SH-SY5Y (cell line): Measurements from ENCODE around the gene ZNF385C.

Experiments used
- GATA2 ChIP-seq: IDR thresholded peaks from 2 replicates; pipeline ENCODE4 v1.6.1; 2011; ENCODE audit warnings: mild to moderate bottlenecking, low read depth, low read length
- GATA3 ChIP-seq: IDR thresholded peaks from 2 replicates; pipeline ENCODE4 v1.6.1; 2011; ENCODE audit warnings: low read depth, mild to moderate bottlenecking, low read length, moderate library complexity

The ZNF385C gene

DNA sequence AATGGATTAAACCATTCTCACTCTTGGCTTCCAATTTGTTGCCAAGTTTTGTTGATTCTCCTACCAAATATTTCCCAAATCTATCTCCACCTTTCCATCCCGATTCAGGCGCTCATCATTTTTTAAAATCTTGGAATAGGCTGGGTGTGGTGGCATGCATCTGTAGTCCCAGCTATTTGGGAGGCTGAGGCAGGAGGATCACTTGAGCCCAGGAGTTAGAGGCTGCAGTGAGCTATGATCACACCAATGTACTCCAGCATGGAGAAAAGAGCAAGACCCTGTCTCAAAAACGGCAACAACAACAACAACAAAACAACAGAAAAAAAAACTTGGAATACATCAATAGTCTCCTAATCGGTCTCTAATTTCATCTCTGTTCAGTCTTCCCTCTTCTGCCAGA, 79.3 kb downstream of the ZNF385C start:
- no peak for TF ChIP-seq GATA2
- TF ChIP-seq GATA3 = no peak

DNA sequence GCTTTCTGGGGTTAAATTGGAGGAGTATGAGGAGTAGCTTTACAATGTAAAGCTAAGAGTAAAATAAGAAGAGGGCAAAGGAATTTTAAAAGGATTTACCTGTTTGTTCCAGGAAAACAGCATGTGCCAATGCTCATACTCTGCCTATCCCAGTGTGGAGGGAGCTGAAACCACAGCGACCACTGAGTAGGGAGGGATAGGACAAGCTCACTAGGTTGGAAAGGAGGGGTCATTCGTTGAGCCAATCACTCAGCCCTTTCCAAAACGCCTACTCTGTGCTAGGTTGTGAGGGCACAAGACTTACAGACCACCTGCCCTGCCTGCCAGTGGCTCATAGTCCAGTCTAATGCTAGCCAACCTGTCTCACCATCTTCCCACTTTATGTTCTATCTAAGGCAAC, 79.9 kb downstream of the ZNF385C start:
- TF ChIP-seq GATA2 (no peak), GATA3 (no peak)

DNA sequence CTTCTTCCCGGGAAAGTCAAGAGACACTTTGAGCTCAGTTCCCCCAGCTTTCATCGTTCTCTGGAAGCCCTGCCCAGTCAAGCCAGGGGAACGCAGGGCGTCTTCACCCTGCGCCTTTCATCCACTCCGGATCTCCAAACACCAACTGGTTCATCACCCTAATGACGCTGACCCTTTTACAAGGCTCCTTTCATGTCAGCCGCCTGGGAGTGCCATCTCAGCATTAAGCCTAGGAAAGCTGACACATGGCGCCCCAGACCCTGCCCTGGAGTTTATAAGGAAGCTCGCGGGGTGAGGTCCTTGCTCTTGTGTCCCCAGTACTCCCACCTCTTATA, 80.4 kb downstream of the ZNF385C start:
- no peak for TF ChIP-seq GATA2
- no peak for TF ChIP-seq GATA3

DNA sequence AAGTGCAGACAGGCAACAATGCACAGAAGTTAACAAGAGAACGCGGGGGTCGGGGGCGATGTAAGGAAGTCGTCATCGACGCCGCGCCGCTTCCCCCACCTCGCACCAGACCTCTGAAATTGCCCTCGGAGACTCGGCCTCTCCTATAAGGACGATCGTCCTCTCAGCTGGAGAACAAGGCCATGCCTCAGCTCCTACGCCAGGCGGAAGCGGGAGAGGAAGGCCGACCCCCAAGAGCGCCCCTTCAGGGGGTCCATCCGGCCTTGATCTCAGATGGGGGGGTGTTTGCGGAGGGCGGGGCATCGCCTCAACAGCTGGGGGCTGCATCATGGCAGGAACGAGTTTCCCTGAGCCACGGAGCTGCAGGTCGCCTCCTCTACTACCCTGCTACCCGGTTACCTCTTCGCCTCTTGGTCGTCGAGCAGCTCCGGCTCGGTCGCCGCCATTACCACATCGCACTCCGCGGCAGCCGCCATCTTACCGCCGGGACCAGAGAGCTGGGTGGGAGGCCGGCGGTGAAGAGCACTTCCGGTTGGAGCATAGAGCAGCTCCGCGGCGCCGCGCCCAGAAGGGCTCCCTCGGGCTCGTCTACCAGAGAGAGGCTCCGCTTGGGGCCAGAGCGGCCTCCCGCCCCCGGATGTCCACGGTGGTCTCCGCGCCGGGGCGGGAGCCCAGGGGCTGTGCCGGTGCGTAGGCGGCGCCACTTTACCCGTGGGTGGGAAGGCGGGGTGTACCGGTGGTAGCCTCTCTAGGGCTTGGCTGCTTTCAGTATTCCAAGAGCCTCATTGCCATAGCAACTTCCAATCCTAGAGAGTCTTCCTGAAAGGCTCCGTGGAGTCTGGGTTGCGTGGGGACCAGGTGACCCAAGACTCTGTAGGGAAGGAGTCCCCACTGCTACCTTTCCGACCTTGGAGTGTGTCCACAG, 81.1 kb downstream of the ZNF385C start, which contains the start of gene DNAJC7:
TSS of gene DNAJC7 (minus strand) at position 499 of the 925 bp plus-strand sequence. CDS start at position 476, 23 bp downstream.
- TF ChIP-seq GATA3 (no peak), GATA2 (no peak; the same call in 1 of the 2 replicates)

DNA sequence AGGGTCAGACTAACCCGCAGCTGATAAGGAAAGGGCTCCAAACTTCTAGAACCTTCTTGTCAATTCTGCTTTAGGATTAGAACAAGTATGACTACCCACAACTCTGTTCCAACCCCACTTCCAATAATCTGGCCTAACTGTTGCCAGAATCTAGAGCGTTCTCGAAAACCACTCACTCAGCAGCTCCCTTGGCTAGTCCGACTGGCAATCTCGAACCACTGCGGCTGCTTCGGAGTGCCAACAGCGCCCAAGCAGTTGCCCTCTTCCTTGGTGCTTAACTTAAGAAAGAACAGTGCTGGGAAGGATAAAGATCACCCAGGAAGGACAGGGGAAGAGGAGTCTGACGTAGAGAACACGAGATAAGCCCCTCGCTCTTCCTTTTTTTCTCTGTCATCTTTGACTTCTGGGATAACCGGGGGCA, 81.9 kb downstream of the ZNF385C start:
- TF ChIP-seq GATA2 (no peak), GATA3 (no peak)

DNA sequence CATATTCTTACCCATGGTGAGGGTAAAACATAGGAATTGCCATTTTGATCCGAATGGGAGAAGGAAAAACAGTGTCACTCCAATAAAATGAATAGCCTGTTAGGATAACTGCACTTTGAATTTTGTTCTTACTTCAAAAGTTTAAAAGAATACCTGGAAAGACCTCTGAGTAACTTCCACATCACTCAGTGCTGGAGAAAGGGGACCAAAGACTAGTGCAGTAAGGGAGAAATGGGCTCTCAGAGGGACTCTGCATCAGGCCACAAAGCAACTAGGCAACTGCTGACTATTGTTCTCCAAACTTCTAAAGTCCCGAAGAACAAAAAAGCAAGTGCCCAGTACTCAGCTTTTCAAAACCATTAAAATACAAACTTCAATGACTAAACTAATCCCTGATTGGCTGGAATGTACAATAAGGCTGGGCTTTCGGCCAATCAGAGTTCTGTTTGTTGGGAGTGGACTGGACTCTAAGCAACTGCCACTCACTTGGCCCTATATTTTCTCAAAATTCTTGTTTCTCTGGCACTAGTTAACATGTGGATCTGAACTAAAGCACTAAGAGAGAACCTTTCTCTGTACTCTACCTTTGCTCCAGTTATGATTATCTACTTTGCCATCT, 87.3 kb downstream of the ZNF385C start:
- TF ChIP-seq GATA2 (no peak), GATA3 (no peak)

DNA sequence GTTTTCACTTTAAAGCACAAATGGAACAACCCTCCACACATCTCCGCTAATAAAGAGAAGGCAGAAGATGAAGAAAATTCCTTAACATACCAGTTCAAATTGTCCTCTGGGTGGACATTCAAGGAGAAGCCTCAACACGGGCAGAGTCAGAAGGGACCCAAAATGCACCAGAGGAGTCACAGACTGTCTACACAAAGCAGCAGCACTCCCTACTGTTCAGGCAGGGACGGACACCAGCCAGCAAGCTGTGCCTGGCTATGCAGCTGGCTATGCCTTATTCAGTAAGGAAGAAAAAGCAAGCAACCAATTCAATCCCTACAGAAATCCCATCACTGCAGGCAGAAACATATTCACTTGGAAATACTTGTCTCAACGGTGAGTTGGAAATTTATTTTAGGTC, 89.1 kb downstream of the ZNF385C start:
- TF ChIP-seq GATA2 = no peak
- TF ChIP-seq GATA3 = no peak

DNA sequence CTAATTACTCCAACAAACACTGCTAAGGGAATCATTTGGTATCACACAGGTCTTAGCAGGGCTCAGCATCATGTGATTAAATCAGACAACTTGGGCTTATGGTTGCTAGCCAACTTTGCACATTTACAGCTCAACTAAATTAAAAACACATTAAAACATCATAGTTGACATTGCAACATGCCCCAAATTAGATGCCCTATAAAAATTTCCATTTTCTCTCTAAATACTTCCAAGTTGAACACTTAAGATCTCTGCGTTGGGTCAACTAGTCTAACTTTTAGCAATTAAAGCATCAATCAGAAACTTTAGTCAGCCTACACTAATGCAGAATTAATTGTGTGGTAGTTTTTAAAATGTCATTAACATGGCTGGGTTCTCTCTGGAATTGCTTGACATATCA, 93.1 kb downstream of the ZNF385C start:
- TF ChIP-seq GATA2 (no peak), GATA3 (no peak)

DNA sequence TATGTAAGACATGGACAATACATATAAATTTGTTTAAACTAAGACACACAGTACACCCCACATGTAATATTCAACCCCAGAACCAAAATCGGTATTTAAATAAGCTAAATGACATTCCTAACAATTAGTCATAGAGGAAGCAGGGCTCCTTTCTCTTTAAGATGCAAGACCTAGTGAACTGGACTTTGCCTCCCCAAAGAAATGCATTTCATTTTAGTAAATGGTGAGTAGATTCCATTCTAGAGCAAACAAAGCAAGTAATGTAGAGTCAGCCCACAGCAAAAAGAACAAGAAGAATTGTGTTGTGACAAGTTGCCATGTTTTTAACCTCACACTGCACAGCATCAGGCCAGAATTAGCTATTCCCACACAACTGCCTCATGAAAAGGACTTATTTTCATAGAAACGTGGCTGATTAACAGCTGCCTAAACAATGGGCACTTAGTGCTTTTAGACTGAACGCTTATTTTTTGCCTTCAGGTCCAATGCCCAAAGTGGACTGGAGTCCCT, 95.4 kb downstream of the ZNF385C start:
- TF ChIP-seq GATA3 (no peak), GATA2 (no peak)

DNA sequence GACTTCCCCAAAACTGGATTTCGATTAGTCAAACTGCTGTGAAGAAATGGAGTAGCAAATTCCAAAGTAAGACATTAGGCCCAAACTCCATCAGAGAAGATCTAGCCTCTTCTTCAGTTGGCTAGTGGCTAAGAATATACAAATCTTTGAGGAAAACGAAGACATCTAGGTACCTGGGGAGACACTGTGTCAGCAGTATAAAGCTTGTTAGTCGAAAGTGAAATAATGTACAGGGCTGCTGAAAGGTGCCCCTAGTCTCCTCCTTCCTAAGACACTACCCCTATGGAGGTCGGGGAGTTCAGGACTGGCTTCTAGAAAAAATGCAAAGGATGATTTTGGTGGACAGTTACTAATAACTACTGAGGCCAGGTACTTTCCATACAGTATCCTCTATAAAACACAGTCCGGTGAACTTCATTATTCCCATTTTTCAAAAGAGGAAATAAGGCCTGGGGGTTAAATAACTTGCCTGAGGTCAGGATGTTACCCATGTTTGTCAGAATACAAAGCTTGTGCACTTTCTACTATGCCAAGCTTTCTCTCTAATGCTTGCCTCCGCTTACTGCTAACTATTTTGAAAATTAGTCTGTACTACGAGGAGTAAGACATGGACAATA, 96.0 kb downstream of the ZNF385C start:
- TF ChIP-seq GATA3 = no peak
- TF ChIP-seq GATA2 = no peak

DNA sequence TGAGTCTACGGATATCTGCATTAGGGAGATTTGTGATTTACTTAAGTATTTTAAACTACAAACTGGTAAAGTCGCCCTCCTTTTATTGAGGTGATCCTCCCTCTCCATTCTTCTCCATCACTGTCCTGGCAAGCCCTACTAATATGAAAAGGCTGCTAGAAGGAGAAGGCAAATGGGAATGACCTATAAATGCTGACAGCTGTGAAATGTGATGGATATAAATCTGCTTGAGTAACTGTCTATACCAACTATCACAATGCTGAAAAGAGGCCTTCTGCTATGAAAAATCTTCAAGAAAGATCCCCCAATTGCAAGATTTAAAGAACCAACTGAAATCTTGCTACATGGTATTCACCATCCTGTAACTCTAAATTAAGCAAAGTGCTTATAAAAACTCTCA, 96.5 kb downstream of the ZNF385C start:
- TF ChIP-seq GATA3 = no peak
- TF ChIP-seq GATA2 = no peak

DNA sequence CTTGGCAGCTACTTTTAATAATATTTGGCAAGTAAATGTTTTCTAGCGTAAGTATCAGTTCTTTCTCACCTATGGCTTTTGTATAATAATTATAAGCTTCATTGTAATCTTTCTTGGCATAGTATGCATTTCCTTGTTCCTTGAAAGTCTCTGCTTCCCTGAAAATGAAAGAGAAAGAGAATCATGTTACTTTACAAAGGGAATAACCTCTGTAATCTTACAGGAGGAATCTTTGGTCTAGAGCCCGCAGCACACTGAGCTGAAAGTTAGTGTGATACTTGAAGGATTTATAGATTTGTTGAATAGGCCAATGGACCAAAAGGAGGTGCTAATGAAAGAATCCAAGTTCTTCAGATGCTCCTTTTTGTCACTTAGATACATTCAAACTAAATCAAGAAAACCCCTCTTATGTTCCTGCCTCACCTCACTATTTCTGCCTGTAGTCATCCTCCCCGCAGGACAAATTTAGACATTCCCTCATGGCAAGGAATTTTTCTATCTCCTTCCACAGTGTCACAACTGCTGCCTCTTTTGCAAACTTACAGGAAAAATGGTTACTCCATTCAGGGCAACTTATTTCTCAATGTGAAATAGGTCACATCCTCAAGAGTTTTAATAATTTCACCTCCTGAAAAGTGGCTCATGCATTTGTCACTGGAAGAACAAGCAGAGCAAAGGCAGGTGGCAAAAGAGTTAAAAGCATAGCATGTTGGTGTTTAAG, 97.7 kb downstream of the ZNF385C start:
- TF ChIP-seq GATA2 (no peak), GATA3 (no peak)

DNA sequence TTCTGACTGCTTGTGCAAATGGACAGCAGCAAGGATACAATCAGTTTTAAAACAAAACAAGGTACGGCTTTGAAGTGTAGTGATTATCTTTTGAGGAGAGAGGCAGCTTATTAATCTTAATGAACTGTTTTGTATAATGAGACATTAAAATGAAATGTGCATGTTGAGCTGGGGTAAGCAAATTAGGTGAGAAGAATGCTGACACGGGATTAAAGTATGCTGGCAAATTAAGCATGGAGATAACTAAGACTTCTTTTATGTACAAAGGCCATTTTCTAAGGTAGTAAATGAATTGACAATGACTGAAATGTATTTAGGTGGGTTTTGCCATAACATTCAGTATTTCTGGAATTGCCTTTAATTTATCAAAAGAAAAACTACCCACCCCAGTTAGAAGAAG, 99.8 kb downstream of the ZNF385C start:
- TF ChIP-seq GATA3 (no peak), GATA2 (no peak)

DNA sequence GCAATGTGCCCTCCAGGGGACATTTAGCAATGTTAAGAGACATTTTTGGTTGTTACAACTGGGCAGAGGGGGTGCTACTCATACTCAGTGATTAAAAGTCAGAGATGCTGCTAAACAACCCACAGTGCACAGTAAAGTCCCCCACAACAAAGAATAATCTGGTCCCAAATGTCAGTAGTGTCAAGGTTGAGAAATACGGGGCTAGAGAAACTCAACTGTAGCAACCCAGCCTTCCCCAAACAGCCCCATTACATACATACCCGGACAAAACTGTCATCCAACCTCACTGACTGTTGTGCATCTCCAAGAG, 101.5 kb downstream of the ZNF385C start:
- no peak for TF ChIP-seq GATA2
- no peak for TF ChIP-seq GATA3

DNA sequence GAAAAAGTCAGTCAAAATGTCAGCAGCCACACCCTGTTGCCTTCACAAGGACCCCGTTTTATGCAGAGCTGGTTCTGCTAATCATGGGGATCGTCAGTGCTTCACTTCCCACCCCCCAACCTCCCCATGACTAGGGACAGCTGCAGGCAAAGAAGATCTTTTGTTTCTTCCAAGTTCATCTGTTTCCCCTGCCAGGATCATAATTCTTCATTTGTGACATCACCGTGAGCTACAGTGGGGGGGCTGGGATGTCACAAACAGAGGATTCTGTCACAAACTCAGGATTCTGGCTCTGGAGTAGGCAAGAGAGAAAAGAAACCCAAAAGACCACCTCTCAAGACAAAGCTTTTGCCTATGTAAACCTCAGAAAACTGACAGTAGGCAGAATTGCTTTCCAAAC, 105.7 kb downstream of the ZNF385C start:
- no peak for TF ChIP-seq GATA3
- TF ChIP-seq GATA2 = no peak
